NAMALWA (cell line): ENCODE results near the gene ITGA5.
A peak's percentile ranks its signal among the peaks of the same experiment; 100 is the strongest.

Experiments used
- DNase-seq: peaks from one replicate; pipeline ENCODE4 v3.0.0-alpha.2; 2015; ENCODE audit warnings: low spot score

The ITGA5 gene

GRCh38 chr12:54411391-54412241 lies 7.5 kb downstream of the ITGA5 start:
- DNase-seq, result peak; percentile 42

GRCh38 chr12:54409267-54409666 lies 9.8 kb downstream of the ITGA5 start:
- DNase-seq, result no peak

GRCh38 chr12:54407183-54407905 lies 11.7 kb downstream of the ITGA5 start:
- no peak for DNase-seq

GRCh38 chr12:54405573-54405972 lies 13.5 kb downstream of the ITGA5 start:
- DNase-seq, result no peak

- no peak for DNase-seq
Observed at GRCh38 chr12:54405106-54405505, 14.0 kb downstream of the ITGA5 start.

- DNase-seq, result peak; percentile 72
Observed at GRCh38 chr12:54404061-54405004, 14.7 kb downstream of the ITGA5 start.

- DNase-seq, result no peak
Observed at GRCh38 chr12:54401119-54401518, 17.9 kb downstream of the ITGA5 start.

GRCh38 chr12:54398995-54399793 lies 19.9 kb downstream of the ITGA5 start:
- DNase-seq, result peak; percentile 90

- no peak for DNase-seq
Observed at GRCh38 chr12:54398218-54398617, 20.8 kb downstream of the ITGA5 start.

- no peak for DNase-seq
Observed at GRCh38 chr12:54397157-54397556, 21.9 kb downstream of the ITGA5 start.

GRCh38 chr12:54395545-54395944 lies 23.5 kb downstream of the ITGA5 start:
- no peak for DNase-seq

- DNase-seq, result no peak
Observed at GRCh38 chr12:54394986-54395385, 24.1 kb downstream of the ITGA5 start.

GRCh38 chr12:54394281-54394719 lies 24.8 kb downstream of the ITGA5 start:
- DNase-seq, result peak; percentile 69

- no peak for DNase-seq
Observed at GRCh38 chr12:54393743-54394142, 25.3 kb downstream of the ITGA5 start.

GRCh38 chr12:54393207-54393609 lies 25.9 kb downstream of the ITGA5 start:
- no peak for DNase-seq

- no peak for DNase-seq
Observed at GRCh38 chr12:54392485-54393206, 26.4 kb downstream of the ITGA5 start.

GRCh38 chr12:54390668-54391551 lies 28.2 kb downstream of the ITGA5 start:
- peak; percentile 75 for DNase-seq

GRCh38 chr12:54390176-54390667 lies 28.8 kb downstream of the ITGA5 start:
- DNase-seq, result no peak

GRCh38 chr12:54389607-54390175 lies 29.4 kb downstream of the ITGA5 start:
- no peak for DNase-seq
